ENCODE measurements around the gene CCDC91.

Gene CCDC91

GRCh38 chr12:28190321-28191050, at the start of gene CCDC91:
CCDC91 (plus strand) TSS chr12:28190456; CDS start chr12:28257216, 66,760 bp downstream.
- peak; percentile 71 to 83 (median 83) for DNase-seq (ENCODE audit: low read depth in 3 of 3)

GRCh38 chr12:28144059-28144458, 46.2 kb upstream of the CCDC91 start:
- DNase-seq (ENCODE audit: low read depth in 3 of 3), result no peak

GRCh38 chr12:28144532-28144931, 45.7 kb upstream of the CCDC91 start:
- no peak for DNase-seq (ENCODE audit: low read depth in 3 of 3)

GRCh38 chr12:28145216-28145615, 45.0 kb upstream of the CCDC91 start:
- DNase-seq (ENCODE audit: low read depth in 3 of 3), result no peak

- DNase-seq (ENCODE audit: low read depth in 3 of 3), result no peak
Observed at GRCh38 chr12:28149279-28149678, 41.0 kb upstream of the CCDC91 start.

- DNase-seq (ENCODE audit: low read depth in 3 of 3), result no peak
Observed at GRCh38 chr12:28156362-28156761, 33.9 kb upstream of the CCDC91 start.

GRCh38 chr12:28156804-28157203, 33.5 kb upstream of the CCDC91 start:
- no peak for DNase-seq (ENCODE audit: low read depth in 3 of 3)

- no peak for DNase-seq (ENCODE audit: low read depth in 3 of 3)
Observed at GRCh38 chr12:28158353-28158752, 31.9 kb upstream of the CCDC91 start.

- no peak for DNase-seq (ENCODE audit: low read depth in 3 of 3)
Observed at GRCh38 chr12:28159688-28160087, 30.6 kb upstream of the CCDC91 start.

GRCh38 chr12:28161697-28162096, 28.6 kb upstream of the CCDC91 start:
- DNase-seq (ENCODE audit: low read depth in 3 of 3), result no peak

- no peak for DNase-seq (ENCODE audit: low read depth in 3 of 3)
Observed at GRCh38 chr12:28162697-28163096, 27.6 kb upstream of the CCDC91 start.

- DNase-seq (ENCODE audit: low read depth in 3 of 3), result no peak
Observed at GRCh38 chr12:28164644-28165275, 25.5 kb upstream of the CCDC91 start.

- DNase-seq (ENCODE audit: low read depth in 3 of 3), result no peak
Observed at GRCh38 chr12:28167981-28168485, 22.2 kb upstream of the CCDC91 start.

GRCh38 chr12:28171356-28172060, 18.7 kb upstream of the CCDC91 start:
- no peak for DNase-seq (ENCODE audit: low read depth in 3 of 3)

GRCh38 chr12:28172434-28173030, 17.7 kb upstream of the CCDC91 start:
- DNase-seq (ENCODE audit: low read depth in 3 of 3), result no peak

- no peak for DNase-seq (ENCODE audit: low read depth in 3 of 3)
Observed at GRCh38 chr12:28173440-28173839, 16.8 kb upstream of the CCDC91 start.

GRCh38 chr12:28175098-28175589, 15.1 kb upstream of the CCDC91 start:
- no peak for DNase-seq (ENCODE audit: low read depth in 3 of 3)

GRCh38 chr12:28176295-28176694, 14.0 kb upstream of the CCDC91 start:
- DNase-seq (ENCODE audit: low read depth in 3 of 3), result no peak

GRCh38 chr12:28177461-28177860, 12.8 kb upstream of the CCDC91 start:
- no peak for DNase-seq (ENCODE audit: low read depth in 3 of 3)

- DNase-seq (ENCODE audit: low read depth in 3 of 3), result no peak
Observed at GRCh38 chr12:28177905-28178304, 12.4 kb upstream of the CCDC91 start.

- DNase-seq (ENCODE audit: low read depth in 3 of 3), result no peak
Observed at GRCh38 chr12:28178775-28179174, 11.5 kb upstream of the CCDC91 start.

- DNase-seq (ENCODE audit: low read depth in 3 of 3), result no peak
Observed at GRCh38 chr12:28180786-28181185, 9.5 kb upstream of the CCDC91 start.
